HG02884 (cell line): ENCODE data around the gene LRRC4.

Experiments used
- ATAC-seq: cut with Tn5 transposase; IDR thresholded peaks from one replicate; pipeline ENCODE4 v1.9.1; 2021; ENCODE audit warnings: mild to moderate bottlenecking, moderate library complexity; ENCODE audit not compliant: unreplicated experiment

The LRRC4 gene

GRCh38 chr7:128060018-128060417, 28.8 kb upstream of the LRRC4 start:
- ATAC-seq = no peak

- ATAC-seq = no peak
Observed at GRCh38 chr7:128059143-128059988, 28.1 kb upstream of the LRRC4 start.

GRCh38 chr7:128057909-128058308, 26.7 kb upstream of the LRRC4 start:
- ATAC-seq = no peak

GRCh38 chr7:128056901-128057300, 25.7 kb upstream of the LRRC4 start:
- no peak for ATAC-seq

GRCh38 chr7:128055637-128056036, 24.4 kb upstream of the LRRC4 start:
- no peak for ATAC-seq

GRCh38 chr7:128054511-128054910, 23.3 kb upstream of the LRRC4 start:
- ATAC-seq = no peak

- no peak for ATAC-seq
Observed at GRCh38 chr7:128053991-128054390, 22.8 kb upstream of the LRRC4 start.

GRCh38 chr7:128053023-128053422, 21.8 kb upstream of the LRRC4 start:
- ATAC-seq = no peak

- no peak for ATAC-seq
Observed at GRCh38 chr7:128052404-128052803, 21.2 kb upstream of the LRRC4 start.

- ATAC-seq = no peak
Observed at GRCh38 chr7:128045766-128046165, 14.5 kb upstream of the LRRC4 start.

GRCh38 chr7:128045158-128045557, 13.9 kb upstream of the LRRC4 start:
- no peak for ATAC-seq

- no peak for ATAC-seq
Observed at GRCh38 chr7:128044064-128044463, 12.8 kb upstream of the LRRC4 start.

- ATAC-seq = no peak
Observed at GRCh38 chr7:128042012-128042411, 10.8 kb upstream of the LRRC4 start.

GRCh38 chr7:128041203-128041602, 10.0 kb upstream of the LRRC4 start:
- no peak for ATAC-seq

- ATAC-seq = no peak
Observed at GRCh38 chr7:128040205-128040604, 9.0 kb upstream of the LRRC4 start.

GRCh38 chr7:128039544-128039953, 8.3 kb upstream of the LRRC4 start:
- no peak for ATAC-seq

- no peak for ATAC-seq
Observed at GRCh38 chr7:128037880-128038619, 6.8 kb upstream of the LRRC4 start.

- peak; percentile 8 for ATAC-seq
Observed at GRCh38 chr7:128037081-128037480, 5.8 kb upstream of the LRRC4 start.

- peak; percentile 40 for ATAC-seq
Observed at GRCh38 chr7:128036226-128036940, 5.1 kb upstream of the LRRC4 start.

GRCh38 chr7:128035712-128036111, 4.5 kb upstream of the LRRC4 start:
- ATAC-seq = no peak

GRCh38 chr7:128034825-128035224, 3.6 kb upstream of the LRRC4 start:
- ATAC-seq = no peak

- no peak for ATAC-seq
Observed at GRCh38 chr7:128033246-128033645, 2.0 kb upstream of the LRRC4 start.
